AG09319 (cell line): ENCODE results near the gene RPP25.

Source experiments
- DNase-seq: peaks from one replicate; pipeline ENCODE4 v3.0.0-alpha.2; 2010; ENCODE audit warnings: low read depth; ENCODE audit errors: extremely low read depth
- TF ChIP-seq, protein P1 (sequence below): IDR thresholded peaks from 2 replicates; pipeline ENCODE4 v1.5.1; 2011; ENCODE audit warnings: low read depth, mild to moderate bottlenecking, inconsistent platforms, low read length, moderate library complexity

Gene RPP25

DNA sequence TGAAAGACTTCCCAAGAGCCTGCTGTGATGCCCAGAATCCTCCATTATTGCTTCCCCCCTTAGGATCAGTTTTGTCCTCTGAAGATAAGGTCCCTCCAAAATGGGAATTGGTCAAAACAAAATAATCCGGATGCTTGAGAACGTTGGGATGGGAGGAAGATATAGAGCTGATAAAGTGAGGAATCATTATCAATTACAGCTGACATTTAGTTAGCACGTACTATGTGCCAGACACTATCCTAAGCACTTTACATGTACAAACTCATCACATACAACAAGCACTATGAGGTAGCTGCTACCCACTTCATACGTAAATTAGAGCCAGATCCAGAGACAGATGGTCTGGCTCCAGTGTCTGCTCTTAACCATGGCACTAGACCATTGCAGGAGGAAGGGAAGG, 6.6 kb upstream of the RPP25 start:
- no peak for DNase-seq
- TF ChIP-seq, protein P1, sequence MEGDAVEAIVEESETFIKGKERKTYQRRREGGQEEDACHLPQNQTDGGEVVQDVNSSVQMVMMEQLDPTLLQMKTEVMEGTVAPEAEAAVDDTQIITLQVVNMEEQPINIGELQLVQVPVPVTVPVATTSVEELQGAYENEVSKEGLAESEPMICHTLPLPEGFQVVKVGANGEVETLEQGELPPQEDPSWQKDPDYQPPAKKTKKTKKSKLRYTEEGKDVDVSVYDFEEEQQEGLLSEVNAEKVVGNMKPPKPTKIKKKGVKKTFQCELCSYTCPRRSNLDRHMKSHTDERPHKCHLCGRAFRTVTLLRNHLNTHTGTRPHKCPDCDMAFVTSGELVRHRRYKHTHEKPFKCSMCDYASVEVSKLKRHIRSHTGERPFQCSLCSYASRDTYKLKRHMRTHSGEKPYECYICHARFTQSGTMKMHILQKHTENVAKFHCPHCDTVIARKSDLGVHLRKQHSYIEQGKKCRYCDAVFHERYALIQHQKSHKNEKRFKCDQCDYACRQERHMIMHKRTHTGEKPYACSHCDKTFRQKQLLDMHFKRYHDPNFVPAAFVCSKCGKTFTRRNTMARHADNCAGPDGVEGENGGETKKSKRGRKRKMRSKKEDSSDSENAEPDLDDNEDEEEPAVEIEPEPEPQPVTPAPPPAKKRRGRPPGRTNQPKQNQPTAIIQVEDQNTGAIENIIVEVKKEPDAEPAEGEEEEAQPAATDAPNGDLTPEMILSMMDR, result no peak

DNA sequence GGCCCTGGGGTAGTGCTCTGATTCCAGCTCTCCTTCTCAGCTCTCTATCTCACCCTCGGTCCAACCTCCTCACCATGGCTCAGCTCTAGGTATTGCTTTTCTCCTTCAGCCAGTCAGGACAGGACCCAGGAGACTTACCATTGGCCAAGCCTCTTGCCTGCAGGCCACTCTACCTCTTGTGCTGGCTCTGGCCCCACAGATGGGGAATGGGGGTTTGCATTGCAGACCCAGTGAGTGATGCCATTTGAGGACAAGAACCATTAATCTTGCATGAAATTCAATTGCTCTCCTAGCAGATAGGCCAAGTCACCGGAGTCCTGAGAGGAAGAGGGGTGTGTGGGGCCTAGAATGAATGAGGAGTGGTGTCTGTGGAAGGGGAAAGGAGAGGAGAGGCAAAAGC, 6.1 kb upstream of the RPP25 start:
- TF ChIP-seq, protein P1, result no peak

DNA sequence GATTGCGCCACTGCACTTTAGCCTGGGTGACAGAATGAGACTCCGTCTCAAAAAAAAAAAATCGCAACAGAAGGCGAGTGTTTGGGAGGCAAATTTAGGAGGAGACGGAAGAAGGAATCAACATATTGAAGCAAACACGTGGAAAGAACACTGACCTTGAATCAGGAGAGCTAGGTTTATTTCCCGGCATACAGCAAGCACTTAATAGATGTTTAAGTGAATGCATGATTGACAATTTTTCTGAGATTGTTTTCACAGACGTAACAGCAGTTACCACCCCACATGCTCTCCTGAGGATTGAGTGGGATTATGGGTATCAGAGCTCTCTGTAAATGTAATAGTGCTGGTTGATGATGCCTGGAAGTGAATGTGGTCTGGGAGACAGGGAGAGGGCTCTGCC, 5.6 kb upstream of the RPP25 start:
- TF ChIP-seq, protein P1, result no peak

More for the DNA sequence above, 6.1 kb upstream of the RPP25 start:
- no peak for DNase-seq

DNA sequence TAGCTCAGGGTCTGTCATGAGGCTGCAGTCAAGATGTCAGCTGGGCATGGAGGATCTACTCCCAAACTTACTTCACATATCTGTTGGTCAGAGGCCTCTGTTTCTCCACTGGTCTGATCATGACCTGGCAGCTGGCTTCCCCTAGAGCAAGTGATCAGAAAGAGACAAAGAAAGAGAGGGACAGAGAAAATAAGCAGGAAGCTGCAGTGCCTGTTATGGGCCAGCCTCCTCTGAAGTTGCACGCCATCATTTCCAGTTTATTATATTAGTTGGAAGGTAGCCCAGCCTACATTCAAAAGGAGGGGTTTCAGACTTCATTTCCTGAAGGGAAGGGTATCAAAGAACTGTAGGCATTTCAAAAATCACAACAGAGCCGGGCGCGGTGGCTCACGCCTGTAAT, 5.0 kb upstream of the RPP25 start:
- TF ChIP-seq, protein P1, result no peak
- no peak for DNase-seq

More for the DNA sequence above, 5.6 kb upstream of the RPP25 start:
- DNase-seq, result no peak

DNA sequence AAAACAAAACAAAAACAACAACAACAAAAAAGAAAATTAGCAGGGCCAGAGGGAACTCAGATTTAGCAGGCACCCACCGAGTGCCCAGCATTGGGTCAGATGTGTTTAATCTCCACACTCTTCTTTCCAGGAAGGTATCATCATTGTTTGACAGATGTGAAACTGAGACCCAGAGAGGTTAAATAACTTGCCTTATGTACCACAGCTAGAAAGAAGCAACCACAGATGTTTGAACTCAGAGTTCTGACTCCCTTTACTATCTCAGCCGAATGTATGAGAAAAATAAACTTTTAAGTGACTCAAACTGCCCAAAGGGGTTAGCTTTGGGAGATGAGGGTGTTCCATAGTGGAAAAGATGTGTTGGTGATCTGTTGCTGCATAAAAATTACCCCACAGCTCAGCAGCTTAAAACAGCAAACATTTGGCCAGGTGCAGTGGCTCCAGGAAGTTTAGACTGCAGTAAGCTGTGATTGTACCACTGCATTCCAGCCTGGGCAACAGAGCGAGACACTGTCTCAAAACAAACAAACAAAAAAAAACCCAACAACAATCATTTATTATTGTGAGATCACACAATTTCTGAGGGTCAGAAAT, 4.5 kb upstream of the RPP25 start:
- TF ChIP-seq, protein P1, result no peak
- DNase-seq, result no peak

DNA sequence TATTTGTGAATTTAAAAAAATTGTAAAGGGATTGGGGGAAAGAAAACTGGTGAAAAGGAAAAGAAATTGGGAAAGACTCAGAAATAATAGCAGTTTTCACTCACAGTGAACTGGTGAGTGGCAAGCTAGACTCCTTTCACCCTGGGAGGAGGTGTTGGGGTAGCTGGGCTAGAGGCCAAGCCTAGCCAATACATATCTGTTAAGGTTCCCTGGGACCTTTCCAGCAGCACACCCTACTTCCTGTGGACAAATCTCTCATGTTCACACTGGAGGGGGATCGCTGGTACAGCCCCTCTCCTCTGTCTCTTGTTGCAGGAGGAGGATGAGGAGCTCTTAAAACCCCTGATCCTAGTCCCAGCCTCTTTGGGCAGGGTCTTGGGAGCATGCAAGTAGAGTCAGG, 3.7 kb upstream of the RPP25 start:
- DNase-seq, result no peak
- TF ChIP-seq, protein P1, result no peak

DNA sequence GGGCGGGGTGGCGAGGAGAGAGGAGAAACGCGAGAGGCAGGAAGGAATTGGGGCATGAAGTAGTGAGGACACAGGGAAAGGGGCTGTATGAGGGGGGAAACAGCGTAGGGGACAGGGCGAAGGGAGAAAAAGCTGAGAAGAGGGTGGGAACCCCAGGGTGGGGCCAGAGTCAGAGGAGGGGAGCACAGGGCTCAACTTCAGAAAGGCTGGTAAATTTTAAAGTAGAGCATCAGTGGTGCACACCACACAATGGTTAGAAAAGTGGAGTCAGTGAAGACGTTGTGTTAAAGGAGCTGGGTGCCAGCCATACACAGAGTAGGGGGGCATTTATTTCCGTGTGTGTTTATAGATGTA, 3.0 kb upstream of the RPP25 start:
- DNase-seq, result no peak
- TF ChIP-seq, protein P1, result no peak
